Stimulated activated CD8-positive, alpha-beta memory T cell treated with anti-CD3 and anti-CD28 coated beads, Interleukin-12 subunit alpha, Interleukin-12 subunit beta, amount 100 ng/mL, for 4 hours (primary cell): ENCODE data around the gene RFTN1.

Source experiments
- DNase-seq: peaks from one replicate; pipeline ENCODE4 v3.0.0-alpha.2; 2020; ENCODE audit warnings: low read depth

The RFTN1 gene

GRCh38 chr3:16375891-16376290 is 137.6 kb downstream of the RFTN1 start:
- no peak for DNase-seq

- no peak for DNase-seq
Measured at GRCh38 chr3:16374935-16375245, 138.6 kb downstream of the RFTN1 start.

GRCh38 chr3:16374047-16374934 is 139.2 kb downstream of the RFTN1 start:
- DNase-seq: no peak

GRCh38 chr3:16373341-16373946 is 140.1 kb downstream of the RFTN1 start:
- no peak for DNase-seq

GRCh38 chr3:16372362-16373292 is 140.9 kb downstream of the RFTN1 start:
- no peak for DNase-seq

GRCh38 chr3:16370872-16371740 is 142.4 kb downstream of the RFTN1 start:
- no peak for DNase-seq

- no peak for DNase-seq
Measured at GRCh38 chr3:16370503-16370871, 143.0 kb downstream of the RFTN1 start.

GRCh38 chr3:16369885-16370284 is 143.6 kb downstream of the RFTN1 start:
- no peak for DNase-seq

- no peak for DNase-seq
Measured at GRCh38 chr3:16369276-16369675, 144.2 kb downstream of the RFTN1 start.

- DNase-seq: no peak
Measured at GRCh38 chr3:16366581-16366980, 146.9 kb downstream of the RFTN1 start.

GRCh38 chr3:16365491-16366128 is 147.9 kb downstream of the RFTN1 start:
- no peak for DNase-seq

GRCh38 chr3:16364963-16365362 is 148.5 kb downstream of the RFTN1 start:
- DNase-seq: no peak

GRCh38 chr3:16364323-16364722 is 149.2 kb downstream of the RFTN1 start:
- no peak for DNase-seq

GRCh38 chr3:16363636-16364035 is 149.9 kb downstream of the RFTN1 start:
- no peak for DNase-seq

GRCh38 chr3:16362770-16363169 is 150.7 kb downstream of the RFTN1 start:
- DNase-seq: no peak

GRCh38 chr3:16361087-16361486 is 152.4 kb downstream of the RFTN1 start:
- DNase-seq: no peak

GRCh38 chr3:16359331-16359730 is 154.2 kb downstream of the RFTN1 start:
- DNase-seq: no peak

GRCh38 chr3:16358336-16358735 is 155.2 kb downstream of the RFTN1 start:
- no peak for DNase-seq

GRCh38 chr3:16357186-16358121 is 156.0 kb downstream of the RFTN1 start:
- DNase-seq: no peak

- DNase-seq: no peak
Measured at GRCh38 chr3:16355828-16356227, 157.7 kb downstream of the RFTN1 start.
